Hepatocyte (in vitro differentiated cells): ENCODE data around the gene COL13A1.

Source experiments
- EZH2phosphoT487 ChIP-seq: fragments of 200-600 bp; sonication (generic); IDR thresholded peaks from one replicate; pipeline ENCODE4 v1.6.1; 2018; ENCODE audit warnings: antibody characterized with exemption, mild to moderate bottlenecking, low read depth, moderate library complexity; ENCODE audit not compliant: unreplicated experiment, severe bottlenecking
- TF ChIP-seq, protein P1 (sequence below): fragments of 200-600 bp; sonication (generic); IDR thresholded peaks from 2 replicates; pipeline ENCODE4 v1.5.1; 2016; ENCODE audit warnings: antibody characterized with exemption, mild to moderate bottlenecking; ENCODE audit not compliant: poor library complexity

GRCh38 chr10:69819716-69820506 is 18.2 kb downstream of the COL13A1 start:
- TF ChIP-seq, protein P1, sequence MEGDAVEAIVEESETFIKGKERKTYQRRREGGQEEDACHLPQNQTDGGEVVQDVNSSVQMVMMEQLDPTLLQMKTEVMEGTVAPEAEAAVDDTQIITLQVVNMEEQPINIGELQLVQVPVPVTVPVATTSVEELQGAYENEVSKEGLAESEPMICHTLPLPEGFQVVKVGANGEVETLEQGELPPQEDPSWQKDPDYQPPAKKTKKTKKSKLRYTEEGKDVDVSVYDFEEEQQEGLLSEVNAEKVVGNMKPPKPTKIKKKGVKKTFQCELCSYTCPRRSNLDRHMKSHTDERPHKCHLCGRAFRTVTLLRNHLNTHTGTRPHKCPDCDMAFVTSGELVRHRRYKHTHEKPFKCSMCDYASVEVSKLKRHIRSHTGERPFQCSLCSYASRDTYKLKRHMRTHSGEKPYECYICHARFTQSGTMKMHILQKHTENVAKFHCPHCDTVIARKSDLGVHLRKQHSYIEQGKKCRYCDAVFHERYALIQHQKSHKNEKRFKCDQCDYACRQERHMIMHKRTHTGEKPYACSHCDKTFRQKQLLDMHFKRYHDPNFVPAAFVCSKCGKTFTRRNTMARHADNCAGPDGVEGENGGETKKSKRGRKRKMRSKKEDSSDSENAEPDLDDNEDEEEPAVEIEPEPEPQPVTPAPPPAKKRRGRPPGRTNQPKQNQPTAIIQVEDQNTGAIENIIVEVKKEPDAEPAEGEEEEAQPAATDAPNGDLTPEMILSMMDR: no peak
- TF ChIP-seq EZH2phosphoT487: no peak
